Epithelial cell of esophagus (primary cell): Measurements from ENCODE around the gene BPIFB6.

Experiments used
- DNase-seq: peaks from one replicate; pipeline ENCODE4 v3.0.0; 2010; ENCODE audit warnings: low read depth
- H3K4me3 ChIP-seq: 2 replicates; pipeline ENCODE4 v1.5.1; 2011; ENCODE audit warnings: mild to moderate bottlenecking, low read length, control low read depth
- TF ChIP-seq, protein P1 (sequence below): IDR thresholded peaks from 2 replicates; pipeline ENCODE4 v1.5.1; 2011; ENCODE audit warnings: low read depth, mild to moderate bottlenecking, low read length, control low read depth, inconsistent platforms; ENCODE audit not compliant: insufficient read depth; ENCODE audit errors: missing control alignments

BPIFB6 gene

DNA sequence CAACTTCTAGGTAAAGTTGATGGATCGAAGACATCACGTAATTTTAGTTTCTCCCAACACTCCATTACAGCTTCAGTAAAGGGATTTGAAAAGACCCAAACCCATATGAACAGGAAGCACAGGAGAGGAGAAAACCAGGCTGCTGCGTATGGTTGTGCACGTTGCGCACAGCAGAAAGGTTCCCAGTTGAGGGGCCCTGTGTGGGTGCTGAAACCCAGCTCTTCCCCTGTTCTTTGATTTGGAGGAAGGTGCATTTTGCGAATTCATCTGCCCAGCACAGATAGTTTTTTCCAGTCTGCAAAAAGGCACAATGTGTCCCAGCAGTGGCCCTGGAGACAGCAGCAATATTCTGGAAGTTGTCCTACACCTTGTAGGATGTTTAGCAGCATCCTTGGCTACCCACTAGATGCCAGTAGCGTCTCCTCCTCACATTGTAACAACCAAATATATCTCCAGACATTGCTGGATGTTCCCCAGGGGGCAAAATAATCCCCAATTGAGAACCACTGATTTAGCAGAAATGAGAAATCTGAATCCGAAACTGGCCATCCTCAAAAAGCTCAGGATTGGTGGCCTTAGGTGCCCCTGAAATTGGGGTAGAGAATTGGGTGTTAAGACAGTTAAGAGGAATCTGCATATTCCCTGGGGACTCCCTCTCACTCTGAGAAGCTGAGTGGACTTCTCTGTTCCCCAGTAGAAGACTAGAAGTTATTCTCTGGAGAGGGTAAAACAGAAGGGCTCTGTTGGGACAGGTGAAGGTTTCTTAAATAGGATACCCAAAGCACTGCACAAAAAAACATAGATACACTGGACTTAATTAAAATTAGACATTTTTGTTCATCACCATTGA, 39.4 kb upstream of the BPIFB6 start:
- DNase-seq, result no peak
- H3K4me3 ChIP-seq, result no peak overlapping the region
- TF ChIP-seq, protein P1, sequence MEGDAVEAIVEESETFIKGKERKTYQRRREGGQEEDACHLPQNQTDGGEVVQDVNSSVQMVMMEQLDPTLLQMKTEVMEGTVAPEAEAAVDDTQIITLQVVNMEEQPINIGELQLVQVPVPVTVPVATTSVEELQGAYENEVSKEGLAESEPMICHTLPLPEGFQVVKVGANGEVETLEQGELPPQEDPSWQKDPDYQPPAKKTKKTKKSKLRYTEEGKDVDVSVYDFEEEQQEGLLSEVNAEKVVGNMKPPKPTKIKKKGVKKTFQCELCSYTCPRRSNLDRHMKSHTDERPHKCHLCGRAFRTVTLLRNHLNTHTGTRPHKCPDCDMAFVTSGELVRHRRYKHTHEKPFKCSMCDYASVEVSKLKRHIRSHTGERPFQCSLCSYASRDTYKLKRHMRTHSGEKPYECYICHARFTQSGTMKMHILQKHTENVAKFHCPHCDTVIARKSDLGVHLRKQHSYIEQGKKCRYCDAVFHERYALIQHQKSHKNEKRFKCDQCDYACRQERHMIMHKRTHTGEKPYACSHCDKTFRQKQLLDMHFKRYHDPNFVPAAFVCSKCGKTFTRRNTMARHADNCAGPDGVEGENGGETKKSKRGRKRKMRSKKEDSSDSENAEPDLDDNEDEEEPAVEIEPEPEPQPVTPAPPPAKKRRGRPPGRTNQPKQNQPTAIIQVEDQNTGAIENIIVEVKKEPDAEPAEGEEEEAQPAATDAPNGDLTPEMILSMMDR, result no peak

DNA sequence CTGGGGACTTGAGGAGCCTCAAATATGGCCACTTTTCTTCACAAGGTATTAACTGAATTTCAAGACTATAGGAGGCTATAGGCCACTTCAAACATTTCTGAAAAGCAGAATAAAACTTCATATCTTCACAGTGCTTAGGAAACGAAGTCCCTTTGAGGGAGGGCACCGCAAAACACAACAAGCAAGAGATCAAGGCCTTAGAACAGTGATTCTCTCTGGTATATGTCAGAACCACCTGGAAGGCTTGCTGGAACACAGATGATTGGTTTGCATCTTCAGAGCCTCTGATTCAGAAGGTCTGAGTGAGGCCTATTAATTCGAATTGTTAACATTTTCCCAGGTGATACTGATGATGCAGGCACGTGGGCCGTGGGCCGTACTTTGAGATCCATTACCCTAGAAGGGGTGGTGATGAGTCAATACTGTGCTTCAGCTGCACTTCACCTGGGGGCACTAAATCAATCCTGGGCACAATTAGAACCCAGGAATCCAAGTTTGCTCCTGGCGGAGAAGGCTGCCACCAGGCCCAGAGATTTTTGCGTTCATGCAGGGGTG, 37.9 kb upstream of the BPIFB6 start:
- TF ChIP-seq, protein P1, result no peak
- no peak overlapping the region for H3K4me3 ChIP-seq
- DNase-seq, result no peak

DNA sequence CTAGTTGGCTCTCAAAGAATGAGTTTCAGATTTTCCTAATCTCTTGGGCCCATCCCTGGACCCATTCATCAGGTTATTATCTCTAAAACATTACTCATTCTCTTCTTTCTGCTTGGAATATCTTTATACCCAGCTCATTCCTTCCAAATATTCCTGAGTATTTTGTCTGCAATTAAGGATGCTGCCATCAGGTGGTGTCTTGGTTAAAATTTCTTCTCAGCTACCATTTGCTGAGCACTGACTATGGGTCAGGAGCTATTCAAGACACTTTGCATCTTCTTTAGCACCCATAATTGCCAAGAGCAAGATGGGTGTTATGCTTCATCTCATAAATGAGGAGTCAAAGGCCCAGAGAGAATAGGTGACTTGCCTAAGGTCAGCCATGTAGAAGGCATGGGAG, 35.6 kb upstream of the BPIFB6 start:
- no peak overlapping the region for H3K4me3 ChIP-seq
- TF ChIP-seq, protein P1, result no peak
- DNase-seq, result no peak

DNA sequence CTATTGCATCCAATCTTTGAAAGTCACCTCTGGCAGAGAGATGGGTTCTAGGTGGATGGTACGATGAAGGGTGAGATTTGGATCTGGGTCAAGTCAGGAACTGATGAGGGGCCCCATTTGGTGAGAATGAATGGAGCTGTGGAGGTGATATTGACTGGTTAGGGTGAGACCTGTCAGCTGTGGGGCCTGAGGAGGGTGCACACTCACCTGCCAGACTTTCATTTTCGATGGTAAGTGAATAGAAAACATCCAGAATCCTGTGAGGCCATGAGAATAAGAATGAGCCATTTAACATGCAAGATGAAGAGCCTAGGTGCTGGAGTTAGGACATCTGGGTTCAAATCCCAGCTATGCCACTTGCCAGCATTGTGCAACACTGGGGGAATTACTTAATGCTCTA, 34.0 kb upstream of the BPIFB6 start:
- no peak overlapping the region for H3K4me3 ChIP-seq
- DNase-seq, result no peak
- TF ChIP-seq, protein P1, result no peak

DNA sequence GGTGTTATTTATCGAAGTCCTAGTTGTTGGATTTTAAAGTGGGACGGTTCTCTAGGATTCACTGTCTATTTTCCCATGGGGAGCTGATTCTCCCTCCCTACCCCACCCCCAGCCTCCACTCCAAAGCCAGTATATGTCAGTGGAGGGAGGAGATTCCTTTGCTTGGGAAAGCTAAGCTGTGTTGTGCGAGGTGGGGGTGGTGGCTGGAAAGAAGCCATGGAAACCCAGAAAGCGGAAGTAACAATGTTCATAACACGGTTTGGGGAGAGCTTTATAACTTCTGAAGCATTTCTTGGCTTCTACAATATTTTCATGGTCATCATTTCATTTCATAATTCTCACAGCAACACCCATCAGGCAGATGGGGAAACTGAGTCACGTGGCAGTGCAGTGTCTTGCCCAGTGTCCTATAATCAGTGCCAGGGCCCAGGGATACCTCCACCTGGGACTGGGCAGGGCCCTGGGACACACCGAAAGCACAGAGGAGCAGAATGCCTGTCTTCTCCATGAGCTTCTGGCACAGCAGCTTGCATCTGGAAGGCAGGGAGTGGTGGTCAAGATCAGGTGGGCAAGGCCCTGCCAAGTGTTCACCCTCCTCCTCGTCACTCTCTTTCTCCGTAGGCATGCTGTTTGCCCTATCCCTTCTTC, 31.7 kb upstream of the BPIFB6 start:
- H3K4me3 ChIP-seq, result no peak overlapping the region
- TF ChIP-seq, protein P1, result no peak
- DNase-seq, result no peak

DNA sequence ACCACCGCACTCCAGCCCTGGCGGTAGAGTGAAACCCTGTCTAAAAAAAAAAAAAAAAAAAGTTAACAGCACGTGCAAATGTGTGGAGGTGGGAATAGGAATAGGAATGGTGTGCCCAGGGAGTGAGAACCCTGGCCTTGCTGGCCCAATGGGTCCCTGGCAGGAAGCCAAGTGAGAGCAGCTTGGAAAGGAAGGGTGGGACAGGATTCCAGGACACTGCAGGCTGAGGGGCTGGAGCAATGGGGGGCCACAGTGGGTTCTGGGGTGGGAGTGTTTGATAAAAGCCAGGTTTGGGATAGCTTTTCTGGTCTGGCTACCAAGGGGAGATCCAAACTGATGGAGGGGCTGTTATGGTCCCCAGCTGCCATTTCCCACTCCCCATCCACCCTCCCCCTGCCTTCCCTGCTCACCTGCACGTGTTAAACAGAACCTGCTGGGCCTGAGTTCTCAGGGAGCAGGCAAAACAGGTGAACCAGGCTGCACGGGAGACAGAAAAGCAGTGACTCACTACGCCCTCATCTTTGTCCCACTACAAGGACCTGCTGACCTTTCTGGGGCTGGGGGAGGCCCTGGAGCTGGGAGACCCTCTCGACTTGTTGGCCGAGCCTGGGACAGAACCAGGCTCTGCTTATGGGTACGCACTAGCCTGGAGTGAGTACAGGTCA, 30.5 kb upstream of the BPIFB6 start:
- TF ChIP-seq, protein P1, result no peak
- H3K4me3 ChIP-seq, result no peak overlapping the region
- DNase-seq, result peak; percentile 27
